Karpas-422 (cell line): ENCODE measurements around the gene INTS3. TPM values are rescaled to one million over a fixed set of nuclear protein-coding genes. Genes with fewer than 3 reads are reported as not detected.
A peak's percentile ranks its signal among the peaks of the same experiment; 100 is the strongest.

ENCODE experiments used
- DNase-seq: peaks from one replicate; pipeline ENCODE4 v3.0.0-alpha.2; 2015
- H2AFZ ChIP-seq: fragments of 200-600 bp; sonication (generic); 2 replicates; pipeline ENCODE4 v1.6.1; 2014; ENCODE audit warnings: antibody characterized with exemption, low read length, mixed read lengths
- H3K27ac ChIP-seq: fragments of 200-600 bp; sonication (generic); 2 replicates; pipeline ENCODE4 v1.5.1; 2014; ENCODE audit warnings: mild to moderate bottlenecking, low read length, moderate library complexity
- H3K27me3 ChIP-seq: fragments of 200-600 bp; sonication (generic); 2 replicates; pipeline ENCODE4 v1.6.1; 2014; ENCODE audit warnings: low read length, mixed read lengths
- H3K36me3 ChIP-seq: fragments of 200-600 bp; sonication (generic); 2 replicates; pipeline ENCODE4 v1.6.1; 2014; ENCODE audit warnings: low read length, mixed read lengths; ENCODE audit not compliant: insufficient read depth
- H3K4me1 ChIP-seq: fragments of 200-600 bp; sonication (generic); 2 replicates; pipeline ENCODE4 v1.6.1; 2014; ENCODE audit warnings: mild to moderate bottlenecking, low read length, mixed read lengths
- H3K4me2 ChIP-seq: fragments of 200-600 bp; sonication (generic); 2 replicates; pipeline ENCODE4 v1.6.1; 2014; ENCODE audit warnings: low read length, low read depth, mild to moderate bottlenecking; ENCODE audit not compliant: poor library complexity, severe bottlenecking
- H3K4me3 ChIP-seq: fragments of 200-600 bp; sonication (generic); 2 replicates; pipeline ENCODE4 v1.5.1; 2014; ENCODE audit warnings: mild to moderate bottlenecking, antibody characterized with exemption, low read length, mixed read lengths
- H3K79me2 ChIP-seq: fragments of 200-600 bp; sonication (generic); 2 replicates; pipeline ENCODE4 v1.6.1; 2014; ENCODE audit warnings: mild to moderate bottlenecking, low read length, mixed read lengths
- H3K9ac ChIP-seq: fragments of 200-600 bp; sonication (generic); 2 replicates; pipeline ENCODE4 v1.6.0; 2014; ENCODE audit warnings: low read length
- H3K9me2 ChIP-seq: fragments of 200-600 bp; sonication (generic), shearing (Covaris generic); replicated peaks from 2 replicates; pipeline ENCODE4 v1.6.0; 2014; ENCODE audit warnings: mild to moderate bottlenecking, low read length, moderate library complexity; ENCODE audit not compliant: insufficient read depth
- H3K9me3 ChIP-seq: fragments of 300-700, 200-600 bp; sonication (generic); 2 replicates; pipeline ENCODE4 v1.6.1; 2014; ENCODE audit warnings: low read length, mixed read lengths
- H4K20me1 ChIP-seq: fragments of 200-600 bp; sonication (generic); 2 replicates; pipeline ENCODE4 v1.6.1; 2014; ENCODE audit warnings: mild to moderate bottlenecking, antibody characterized with exemption, low read length, low read depth; ENCODE audit not compliant: insufficient read depth
- total RNA-seq: library from RNA; depleted of rRNA; stranded (reverse); fragments of >200 nt; shearing (Covaris generic); gene quantifications from 2 replicates; pipeline ENCODE4 v1.2.3, GENCODE V29; 2014; ENCODE audit warnings: low replicate concordance

The INTS3 gene
- total RNA-seq, 1 experiment from 2014 or later = 65.4 TPM

- Histone ChIP-seq H3K4me3 (no peak overlapping the region), H3K79me2 (no peaks in the 10 kb centered on the region), H3K27me3 (no peaks in the 10 kb centered on the region), H3K9me2 (no peaks in the 10 kb centered on the region), H3K4me1 (peaks cover 9% of the 10 kb centered on the region), H3K9me3 (no peaks in the 10 kb centered on the region), H3K27ac (no peak overlapping the region), H3K36me3 (peaks cover 29% of the 10 kb centered on the region; the same call in 1 of the 2 replicates), H3K4me2 (no peak overlapping the region), H3K9ac (no peak overlapping the region), H4K20me1 (no peaks in the 10 kb centered on the region), H2AFZ (no peak overlapping the region)
- DNase-seq = no peak
These were observed 41.4 kb downstream of the INTS3 start for GRCh38 chr1:153769221-153769620.

- H3K4me3 ChIP-seq = no peak overlapping the region
- peaks cover 25% of the 10 kb centered on the region; the same call in 1 of the 2 replicates for H3K36me3 ChIP-seq
- H3K27ac ChIP-seq = no peak overlapping the region
- H3K27me3 ChIP-seq = no peaks in the 10 kb centered on the region
- no peak for DNase-seq
- no peak overlapping the region for H2AFZ ChIP-seq
- no peaks in the 10 kb centered on the region for H3K9me3 ChIP-seq
- H4K20me1 ChIP-seq = no peaks in the 10 kb centered on the region
- no peaks in the 10 kb centered on the region for H3K79me2 ChIP-seq
- peaks cover 25% of the 10 kb centered on the region for H3K4me1 ChIP-seq
- H3K4me2 ChIP-seq = no peak overlapping the region
- H3K9me2 ChIP-seq = no peaks in the 10 kb centered on the region
- no peak overlapping the region for H3K9ac ChIP-seq
These were observed 42.9 kb downstream of the INTS3 start for GRCh38 chr1:153770797-153771196.

GRCh38 chr1:153771261-153771660 lies 43.4 kb downstream of the INTS3 start:
- H3K27me3 ChIP-seq = no peaks in the 10 kb centered on the region
- H3K4me1 ChIP-seq = peaks cover 29% of the 10 kb centered on the region
- no peak overlapping the region for H3K9ac ChIP-seq
- no peaks in the 10 kb centered on the region for H4K20me1 ChIP-seq
- H3K9me2 ChIP-seq = no peaks in the 10 kb centered on the region
- H3K27ac ChIP-seq = no peak overlapping the region
- no peak overlapping the region for H3K4me2 ChIP-seq
- H3K4me3 ChIP-seq = no peak overlapping the region
- no peaks in the 10 kb centered on the region for H3K79me2 ChIP-seq
- H3K36me3 ChIP-seq = peaks cover 25% of the 10 kb centered on the region; the same call in 1 of the 2 replicates
- H2AFZ ChIP-seq = no peak overlapping the region
- no peak for DNase-seq
- no peaks in the 10 kb centered on the region for H3K9me3 ChIP-seq

GRCh38 chr1:153771841-153772593 lies 44.2 kb downstream of the INTS3 start:
- H3K27me3 ChIP-seq = no peaks in the 10 kb centered on the region
- no peak overlapping the region for H3K27ac ChIP-seq
- H3K4me2 ChIP-seq = no peak overlapping the region
- H4K20me1 ChIP-seq = no peaks in the 10 kb centered on the region
- H3K36me3 ChIP-seq = peaks cover 24% of the 10 kb centered on the region; the same call in 1 of the 2 replicates
- H3K4me1 ChIP-seq = peaks cover 33% of the 10 kb centered on the region
- peak; percentile 64 for DNase-seq
- no peaks in the 10 kb centered on the region for H3K9me3 ChIP-seq
- no peaks in the 10 kb centered on the region for H3K9me2 ChIP-seq
- H3K79me2 ChIP-seq = no peaks in the 10 kb centered on the region
- no peak overlapping the region for H3K9ac ChIP-seq
- no peak overlapping the region for H3K4me3 ChIP-seq
- no peak overlapping the region for H2AFZ ChIP-seq

GRCh38 chr1:153773096-153773921 lies 45.5 kb downstream of the INTS3 start:
- Histone ChIP-seq H3K36me3 (peaks cover 13% of the 10 kb centered on the region; the same call in 1 of the 2 replicates), H3K9me2 (no peaks in the 10 kb centered on the region), H3K4me1 (peaks cover 33% of the 10 kb centered on the region), H2AFZ (no peak overlapping the region), H3K9ac (no peak overlapping the region), H3K9me3 (no peaks in the 10 kb centered on the region), H3K27ac (no peak overlapping the region), H3K4me2 (no peak overlapping the region), H3K79me2 (no peaks in the 10 kb centered on the region), H4K20me1 (no peaks in the 10 kb centered on the region), H3K4me3 (no peak overlapping the region), H3K27me3 (no peaks in the 10 kb centered on the region)
- DNase-seq = no peak

- peak overlapping the region; percentile 93 for H3K4me2 ChIP-seq
These were observed 46.3 kb downstream of the INTS3 start for GRCh38 chr1:153774026-153774595.

GRCh38 chr1:153774780-153775457 lies 47.1 kb downstream of the INTS3 start, which contains the start of gene SLC27A3:
Gene SLC27A3 (plus strand): TSS chr1:153775407. CDS start chr1:153775498, 91 bp downstream.
- no peaks in the 10 kb centered on the region for H3K9me2 ChIP-seq
- DNase-seq = no peak
- H3K4me1 ChIP-seq = peaks cover 33% of the 10 kb centered on the region
- no peaks in the 10 kb centered on the region for H3K79me2 ChIP-seq
- H3K27ac ChIP-seq = peak within 1 kb of the TSS; percentile 41; the same call in 1 of the 2 replicates
- H3K9ac ChIP-seq = peak within 1 kb of the TSS; percentile 77
- peak within 1 kb of the TSS; percentile 72 for H3K4me3 ChIP-seq
- H2AFZ ChIP-seq = peak within 1 kb of the TSS; percentile 78
- no peaks in the 10 kb centered on the region for H3K27me3 ChIP-seq
- H4K20me1 ChIP-seq = no peaks in the 10 kb centered on the region
- peak within 1 kb of the TSS; percentile 93 for H3K4me2 ChIP-seq
- H3K9me3 ChIP-seq = no peaks in the 10 kb centered on the region
- H3K36me3 ChIP-seq = 0 out of 2 replicates have a peak, but pooled peaks cover 11% of the 10 kb centered on the region

More at GRCh38 chr1:153774026-153774595, 46.3 kb downstream of the INTS3 start:
- Histone ChIP-seq H3K4me3 (no peak overlapping the region), H3K9me3 (no peaks in the 10 kb centered on the region), H3K4me1 (peaks cover 33% of the 10 kb centered on the region), H3K9me2 (no peaks in the 10 kb centered on the region), H3K36me3 (0 out of 2 replicates have a peak, but pooled peaks cover 11% of the 10 kb centered on the region), H3K27me3 (no peaks in the 10 kb centered on the region), H4K20me1 (no peaks in the 10 kb centered on the region), H3K79me2 (no peaks in the 10 kb centered on the region), H3K9ac (no peak overlapping the region; the same call in 1 of the 2 replicates), H3K27ac (no peak overlapping the region), H2AFZ (no peak overlapping the region)
- DNase-seq = no peak
